Stimulated activated memory B cell treated with anti-CD40 and anti-IgM and Interleukin-4, amounts not matched to agents 10 μg/mL and 1 μg/mL and 100 μg/mL, for 72 hours (primary cell): ENCODE data around the gene ALDH5A1.
A peak's percentile ranks its signal among the peaks of the same experiment; 100 is the strongest.

Experiments used
- ATAC-seq: fragments of 150-1000 bp; cut with Tn5 transposase; 2 replicates; pipeline ENCODE4 v1.10.0; 2021
- H3K27ac Mint-ChIP-seq: one replicate; pipeline ENCODE4 v1.8.0; 2022; ENCODE audit warnings: mild to moderate bottlenecking, mixed read lengths
- H3K27me3 Mint-ChIP-seq: one replicate; pipeline ENCODE4 v1.8.0; 2022; ENCODE audit warnings: mixed read lengths
- H3K36me3 Mint-ChIP-seq: one replicate; pipeline ENCODE4 v1.8.0; 2022; ENCODE audit warnings: mixed read lengths
- H3K4me1 Mint-ChIP-seq: one replicate; pipeline ENCODE4 v1.8.0; 2022; ENCODE audit warnings: mixed read lengths
- H3K4me3 Mint-ChIP-seq: one replicate; pipeline ENCODE4 v1.8.0; 2022; ENCODE audit warnings: mild to moderate bottlenecking, moderate library complexity, mixed read lengths
- H3K9me3 Mint-ChIP-seq: one replicate; pipeline ENCODE4 v1.8.0; 2022; ENCODE audit warnings: mixed read lengths

Gene ALDH5A1

DNA sequence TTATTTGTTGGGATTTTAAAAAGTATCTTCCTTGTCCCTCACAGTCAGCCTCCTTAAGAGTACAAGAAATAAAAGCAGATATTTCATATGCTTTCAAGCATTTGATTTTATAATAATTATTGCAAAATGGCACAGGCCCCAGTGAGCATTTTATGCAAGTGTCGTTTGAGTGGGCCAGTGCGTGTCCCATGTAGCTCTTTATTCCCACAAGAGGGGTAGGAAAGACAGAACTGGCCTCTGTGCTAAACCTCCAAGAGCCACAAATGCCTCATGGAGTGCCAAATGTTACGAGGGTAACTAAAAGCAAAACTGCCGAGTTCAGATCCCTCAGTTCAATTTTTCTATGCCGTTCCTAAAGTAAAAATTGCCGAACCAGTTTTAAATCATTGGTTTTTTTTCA lies 18.1 kb upstream of the ALDH5A1 start:
- Mint-ChIP-seq H3K27me3 (no peaks in the 10 kb centered on the region), H3K27ac (no peak overlapping the region), H3K4me1 (no peaks in the 10 kb centered on the region), H3K4me3 (no peak overlapping the region), H3K36me3 (peaks cover 8% of the 10 kb centered on the region), H3K9me3 (no peaks in the 10 kb centered on the region)
- no peak for ATAC-seq

- H3K9me3 Mint-ChIP-seq: no peaks in the 10 kb centered on the region
Measured at GRCh38 chr6:24477070-24477469, 17.7 kb upstream of the ALDH5A1 start.

DNA sequence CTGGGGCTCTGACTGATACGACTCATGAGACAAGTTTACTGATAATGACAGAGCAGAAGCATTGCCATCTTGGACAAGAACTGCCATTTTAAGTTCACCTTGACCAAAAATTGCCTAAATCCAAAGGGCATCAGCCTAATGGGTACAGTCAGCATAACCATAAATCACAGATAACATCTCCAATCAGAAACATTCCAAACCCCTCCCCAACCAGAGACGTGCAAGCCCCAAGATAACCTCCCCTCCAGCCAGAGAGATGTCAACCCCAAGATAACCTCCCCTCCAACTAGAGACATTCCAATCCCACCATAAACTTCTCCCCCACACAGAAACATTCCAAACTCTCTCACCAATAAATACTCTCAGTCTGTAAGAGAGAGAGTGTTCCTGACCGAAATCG lies 15.9 kb upstream of the ALDH5A1 start:
- Mint-ChIP-seq H3K36me3 (peaks cover 8% of the 10 kb centered on the region), H3K9me3 (no peaks in the 10 kb centered on the region), H3K4me1 (no peaks in the 10 kb centered on the region), H3K4me3 (no peak overlapping the region), H3K27me3 (no peaks in the 10 kb centered on the region), H3K27ac (no peak overlapping the region)
- ATAC-seq: no peak

More at GRCh38 chr6:24477070-24477469, 17.7 kb upstream of the ALDH5A1 start:
- H3K4me3 Mint-ChIP-seq: no peak overlapping the region
- no peaks in the 10 kb centered on the region for H3K4me1 Mint-ChIP-seq
- no peak overlapping the region for H3K27ac Mint-ChIP-seq
- no peak for ATAC-seq
- no peaks in the 10 kb centered on the region for H3K27me3 Mint-ChIP-seq
- H3K36me3 Mint-ChIP-seq: peaks cover 8% of the 10 kb centered on the region

GRCh38 chr6:24480705-24481104 lies 14.1 kb upstream of the ALDH5A1 start:
- Mint-ChIP-seq H3K36me3 (peaks cover 14% of the 10 kb centered on the region), H3K27ac (no peak overlapping the region), H3K4me3 (no peak overlapping the region), H3K4me1 (no peaks in the 10 kb centered on the region), H3K9me3 (no peaks in the 10 kb centered on the region), H3K27me3 (no peaks in the 10 kb centered on the region)
- no peak for ATAC-seq

- no peak overlapping the region for H3K27ac Mint-ChIP-seq
- no peak overlapping the region for H3K4me3 Mint-ChIP-seq
- no peaks in the 10 kb centered on the region for H3K27me3 Mint-ChIP-seq
- ATAC-seq: no peak
- no peaks in the 10 kb centered on the region for H3K9me3 Mint-ChIP-seq
- H3K36me3 Mint-ChIP-seq: peaks cover 14% of the 10 kb centered on the region
- no peaks in the 10 kb centered on the region for H3K4me1 Mint-ChIP-seq
Measured at GRCh38 chr6:24481449-24481848, 13.3 kb upstream of the ALDH5A1 start.

GRCh38 chr6:24484657-24485323 lies 10.0 kb upstream of the ALDH5A1 start:
- H3K27ac Mint-ChIP-seq: no peak overlapping the region

GRCh38 chr6:24486065-24486464 lies 8.7 kb upstream of the ALDH5A1 start:
- Mint-ChIP-seq H3K4me3 (no peak overlapping the region), H3K9me3 (no peaks in the 10 kb centered on the region), H3K36me3 (peaks cover 6% of the 10 kb centered on the region), H3K27me3 (no peaks in the 10 kb centered on the region), H3K4me1 (no peaks in the 10 kb centered on the region), H3K27ac (no peak overlapping the region)
- ATAC-seq: no peak

More at GRCh38 chr6:24484657-24485323, 10.0 kb upstream of the ALDH5A1 start:
- H3K4me3 Mint-ChIP-seq: no peak overlapping the region
- no peaks in the 10 kb centered on the region for H3K27me3 Mint-ChIP-seq
- peaks cover 6% of the 10 kb centered on the region for H3K36me3 Mint-ChIP-seq
- H3K4me1 Mint-ChIP-seq: no peaks in the 10 kb centered on the region
- H3K9me3 Mint-ChIP-seq: no peaks in the 10 kb centered on the region
- ATAC-seq: no peak

- H3K27ac Mint-ChIP-seq: peak within 1 kb of the TSS; percentile 37
- peaks cover 6% of the 10 kb centered on the region for H3K36me3 Mint-ChIP-seq
- H3K4me3 Mint-ChIP-seq: no peak within 1 kb of the TSS
- ATAC-seq: no peak
- H3K27me3 Mint-ChIP-seq: no peaks in the 10 kb centered on the region
- H3K9me3 Mint-ChIP-seq: no peaks in the 10 kb centered on the region
- H3K4me1 Mint-ChIP-seq: peaks cover 13% of the 10 kb centered on the region
Measured at GRCh38 chr6:24489470-24489869, 5.3 kb upstream of the ALDH5A1 start, which contains the start of gene GPLD1. Gene GPLD1 (minus strand): TSS chr6:24489578. CDS start chr6:24489511, 67 bp downstream.

- Mint-ChIP-seq H3K9me3 (no peaks in the 10 kb centered on the region), H3K27me3 (no peaks in the 10 kb centered on the region), H3K27ac (peak overlapping the region; percentile 37), H3K36me3 (peaks cover 3% of the 10 kb centered on the region), H3K4me3 (no peak overlapping the region), H3K4me1 (peaks cover 14% of the 10 kb centered on the region)
- no peak for ATAC-seq
Measured at GRCh38 chr6:24489881-24490280, 4.9 kb upstream of the ALDH5A1 start.

DNA sequence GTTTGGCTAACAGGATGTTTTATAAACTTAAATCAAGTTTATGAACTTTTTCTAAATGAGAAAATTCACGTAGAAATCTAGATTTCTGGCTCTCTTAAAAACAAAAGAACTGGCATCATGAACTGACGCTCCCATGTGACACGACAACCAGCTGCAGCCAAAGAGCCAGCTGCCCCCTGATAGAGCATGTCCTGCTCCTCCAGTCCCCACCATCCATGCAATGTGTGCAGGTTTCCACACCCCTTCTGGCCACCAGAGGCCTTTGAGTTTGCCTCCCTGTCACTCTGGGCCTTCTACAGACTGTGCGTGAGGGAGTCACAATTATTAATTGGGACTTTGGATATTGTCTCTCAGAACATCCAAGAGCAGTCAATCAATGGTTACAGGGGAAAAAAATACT lies 3.8 kb upstream of the ALDH5A1 start:
- Mint-ChIP-seq H3K4me3 (no peak overlapping the region), H3K36me3 (peaks cover 5% of the 10 kb centered on the region), H3K4me1 (peaks cover 21% of the 10 kb centered on the region), H3K27me3 (no peaks in the 10 kb centered on the region), H3K27ac (no peak overlapping the region), H3K9me3 (no peaks in the 10 kb centered on the region)
- ATAC-seq: no peak

GRCh38 chr6:24492475-24492874 lies 2.3 kb upstream of the ALDH5A1 start:
- peaks cover 20% of the 10 kb centered on the region for H3K36me3 Mint-ChIP-seq
- ATAC-seq: no peak
- peak overlapping the region; percentile 47 for H3K27ac Mint-ChIP-seq
- peaks cover 32% of the 10 kb centered on the region for H3K4me1 Mint-ChIP-seq
- no peaks in the 10 kb centered on the region for H3K27me3 Mint-ChIP-seq
- H3K4me3 Mint-ChIP-seq: no peak overlapping the region
- no peaks in the 10 kb centered on the region for H3K9me3 Mint-ChIP-seq

- H3K4me3 Mint-ChIP-seq: peak overlapping the region; percentile 82
- peak overlapping the region; percentile 83 for H3K27ac Mint-ChIP-seq
- ATAC-seq: no peak
- H3K9me3 Mint-ChIP-seq: no peaks in the 10 kb centered on the region
- peaks cover 40% of the 10 kb centered on the region for H3K4me1 Mint-ChIP-seq
- peaks cover 26% of the 10 kb centered on the region for H3K36me3 Mint-ChIP-seq
- H3K27me3 Mint-ChIP-seq: no peaks in the 10 kb centered on the region
Measured at GRCh38 chr6:24493945-24494820, 586 bp upstream of the ALDH5A1 start.

GRCh38 chr6:24497254-24497970 lies 2.6 kb downstream of the ALDH5A1 start:
- Mint-ChIP-seq H3K36me3 (peaks cover 26% of the 10 kb centered on the region), H3K4me3 (peak overlapping the region; percentile 18), H3K9me3 (no peaks in the 10 kb centered on the region), H3K4me1 (peaks cover 40% of the 10 kb centered on the region), H3K27ac (peak overlapping the region; percentile 62), H3K27me3 (no peaks in the 10 kb centered on the region)
- ATAC-seq: peak; percentile 5

- no peak for ATAC-seq
- H3K27ac Mint-ChIP-seq: no peak overlapping the region
Measured at GRCh38 chr6:24500683-24501082, 5.9 kb downstream of the ALDH5A1 start.

GRCh38 chr6:24501374-24501773 lies 6.6 kb downstream of the ALDH5A1 start:
- Mint-ChIP-seq H3K36me3 (peaks cover 48% of the 10 kb centered on the region), H3K27me3 (no peaks in the 10 kb centered on the region), H3K27ac (no peak overlapping the region), H3K4me3 (no peak overlapping the region), H3K4me1 (peaks cover 16% of the 10 kb centered on the region), H3K9me3 (no peaks in the 10 kb centered on the region)
- ATAC-seq: no peak

More at GRCh38 chr6:24500683-24501082, 5.9 kb downstream of the ALDH5A1 start:
- Mint-ChIP-seq H3K4me3 (no peak overlapping the region), H3K4me1 (peaks cover 22% of the 10 kb centered on the region), H3K27me3 (no peaks in the 10 kb centered on the region), H3K36me3 (peaks cover 50% of the 10 kb centered on the region), H3K9me3 (no peaks in the 10 kb centered on the region)
